ENCODE results near the gene LRP2. TPM values are rescaled to one million over a fixed set of nuclear protein-coding genes. Genes with fewer than 3 reads are reported as not detected.

LRP2 gene
- polyA plus RNA-seq, 3 donors: not detected

DNA sequence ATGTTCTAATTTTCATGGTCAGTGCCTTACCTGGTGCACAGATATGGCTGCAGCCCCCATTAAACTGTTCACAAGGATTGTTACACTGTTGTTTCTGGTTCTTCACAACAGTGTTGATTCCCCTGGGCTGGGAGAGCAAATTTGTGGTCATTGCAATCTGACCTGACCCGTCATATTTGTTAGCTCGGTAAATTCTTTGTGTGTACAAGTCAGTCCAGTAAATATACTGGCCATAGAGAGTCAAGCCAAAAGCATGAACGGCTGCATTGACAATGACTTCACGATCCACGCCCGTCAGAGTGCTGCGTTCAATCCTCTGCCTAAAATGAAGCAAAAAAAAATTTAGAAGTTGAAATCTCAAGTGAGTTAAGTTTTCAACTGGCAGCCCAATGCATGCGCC lies 158.4 kb downstream of the LRP2 start:
- Histone ChIP-seq H3K4me2 (replicated peaks; ENCODE audit: extremely low read depth, low read length, poor library complexity, severe bottlenecking) (no peak overlapping the region), H2AFZ (ENCODE audit: insufficient read depth, low read depth, low read length, poor library complexity, severe bottlenecking) (no peak overlapping the region), H3K4me3 (replicated peaks in 1 of 3; ENCODE audit: low read depth in 2 of 3, low read length in 3 of 3) (no peak overlapping the region), H3K27ac (ENCODE audit: low read depth in 1 of 2, low read length in 2 of 2) (no peak overlapping the region), H3K9me3 (replicated peaks in 1 of 2; ENCODE audit: control insufficient read depth in 1 of 2, insufficient read depth in 1 of 2, low read length in 2 of 2) (no peaks in the 10 kb centered on the region), H3K27me3 (ENCODE audit: control insufficient read depth in 2 of 2, insufficient read depth in 2 of 2, low read length in 2 of 2) (no peaks in the 10 kb centered on the region), H3K4me1 (ENCODE audit: control insufficient read depth in 1 of 2, insufficient read depth in 2 of 2, low read length in 2 of 2) (no peaks in the 10 kb centered on the region), H4K20me1 (ENCODE audit: insufficient read depth, low read length) (no peaks in the 10 kb centered on the region), H3K9ac (ENCODE audit: insufficient read depth, low read length, poor library complexity, severe bottlenecking) (no peak overlapping the region), H3K79me2 (ENCODE audit: insufficient read depth, low read length) (no peaks in the 10 kb centered on the region), H3K36me3 (replicated peaks in 1 of 2; ENCODE audit: control insufficient read depth in 1 of 2, insufficient read depth in 2 of 2, low read length in 2 of 2) (no peaks in the 10 kb centered on the region)
- intact Hi-C loops (cut with micrococcal nuclease): no loop called here
- H3K4me3 Mint-ChIP-seq: no peak overlapping the region
- no peaks in the 10 kb centered on the region for H3K4me1 Mint-ChIP-seq
- WGBS (ENCODE audit: insufficient coverage): 98% methylated on average over 8 of the region's 8 CpGs
- no peak overlapping the region for H3K27ac Mint-ChIP-seq
- no peaks in the 10 kb centered on the region for H3K36me3 Mint-ChIP-seq
- no peaks in the 10 kb centered on the region for H3K9me3 Mint-ChIP-seq
- H3K27me3 Mint-ChIP-seq (ENCODE audit: low read depth in 3 of 3): no peaks in the 10 kb centered on the region
- no peak for DNase-seq
- TF ChIP-seq, protein P1, sequence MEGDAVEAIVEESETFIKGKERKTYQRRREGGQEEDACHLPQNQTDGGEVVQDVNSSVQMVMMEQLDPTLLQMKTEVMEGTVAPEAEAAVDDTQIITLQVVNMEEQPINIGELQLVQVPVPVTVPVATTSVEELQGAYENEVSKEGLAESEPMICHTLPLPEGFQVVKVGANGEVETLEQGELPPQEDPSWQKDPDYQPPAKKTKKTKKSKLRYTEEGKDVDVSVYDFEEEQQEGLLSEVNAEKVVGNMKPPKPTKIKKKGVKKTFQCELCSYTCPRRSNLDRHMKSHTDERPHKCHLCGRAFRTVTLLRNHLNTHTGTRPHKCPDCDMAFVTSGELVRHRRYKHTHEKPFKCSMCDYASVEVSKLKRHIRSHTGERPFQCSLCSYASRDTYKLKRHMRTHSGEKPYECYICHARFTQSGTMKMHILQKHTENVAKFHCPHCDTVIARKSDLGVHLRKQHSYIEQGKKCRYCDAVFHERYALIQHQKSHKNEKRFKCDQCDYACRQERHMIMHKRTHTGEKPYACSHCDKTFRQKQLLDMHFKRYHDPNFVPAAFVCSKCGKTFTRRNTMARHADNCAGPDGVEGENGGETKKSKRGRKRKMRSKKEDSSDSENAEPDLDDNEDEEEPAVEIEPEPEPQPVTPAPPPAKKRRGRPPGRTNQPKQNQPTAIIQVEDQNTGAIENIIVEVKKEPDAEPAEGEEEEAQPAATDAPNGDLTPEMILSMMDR (IDR thresholded peaks at IDR 0.05): no peak

DNA sequence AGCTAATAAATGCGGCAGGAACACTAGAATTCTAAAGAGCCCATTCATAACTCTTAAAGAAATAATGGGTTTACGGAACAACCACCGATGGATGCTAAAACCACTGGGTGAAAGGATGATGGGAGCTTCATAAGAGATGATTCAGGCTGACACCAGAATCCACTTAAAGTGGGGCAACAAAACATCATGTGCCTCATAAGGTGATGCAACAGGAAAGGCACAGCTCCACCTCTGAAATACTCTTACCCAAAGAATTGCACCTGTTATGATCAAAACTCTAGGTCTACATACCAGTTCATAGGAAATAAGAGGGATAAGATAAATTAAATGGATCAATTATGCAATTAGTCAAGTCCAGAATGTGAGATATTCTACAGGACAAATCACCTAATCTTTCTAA lies 161.6 kb downstream of the LRP2 start:
- no peaks in the 10 kb centered on the region for H3K9me3 Mint-ChIP-seq
- H3K4me3 ChIP-seq (replicated peaks in 1 of 3; ENCODE audit: low read depth in 2 of 3, low read length in 3 of 3): no peak overlapping the region
- H3K4me1 Mint-ChIP-seq: no peaks in the 10 kb centered on the region
- no peaks in the 10 kb centered on the region for H3K27me3 ChIP-seq (ENCODE audit: control insufficient read depth in 2 of 2, insufficient read depth in 2 of 2, low read length in 2 of 2)
- no peak overlapping the region for H3K4me2 ChIP-seq (replicated peaks; ENCODE audit: extremely low read depth, low read length, poor library complexity, severe bottlenecking)
- H3K27ac Mint-ChIP-seq: no peak overlapping the region
- H4K20me1 ChIP-seq (ENCODE audit: insufficient read depth, low read length): no peaks in the 10 kb centered on the region
- DNase-seq: no peak
- H3K36me3 Mint-ChIP-seq: no peaks in the 10 kb centered on the region
- H3K4me3 Mint-ChIP-seq: no peak overlapping the region
- H3K36me3 ChIP-seq (replicated peaks in 1 of 2; ENCODE audit: control insufficient read depth in 1 of 2, insufficient read depth in 2 of 2, low read length in 2 of 2): no peaks in the 10 kb centered on the region
- no peaks in the 10 kb centered on the region for H3K27me3 Mint-ChIP-seq (ENCODE audit: low read depth in 3 of 3)
- no peak overlapping the region for H3K9ac ChIP-seq (ENCODE audit: insufficient read depth, low read length, poor library complexity, severe bottlenecking)
- no peaks in the 10 kb centered on the region for H3K4me1 ChIP-seq (ENCODE audit: control insufficient read depth in 1 of 2, insufficient read depth in 2 of 2, low read length in 2 of 2)
- intact Hi-C loops (cut with micrococcal nuclease): no loop called here
- TF ChIP-seq, protein P1 (IDR thresholded peaks at IDR 0.05): no peak
- H2AFZ ChIP-seq (ENCODE audit: insufficient read depth, low read depth, low read length, poor library complexity, severe bottlenecking): no peak overlapping the region
- no CpG with 5 or more reads among the region's 3 CpGs for whole genome bisulfite sequencing (ENCODE audit: insufficient coverage)
- H3K79me2 ChIP-seq (ENCODE audit: insufficient read depth, low read length): no peaks in the 10 kb centered on the region
- no peak overlapping the region for H3K27ac ChIP-seq (ENCODE audit: low read depth in 1 of 2, low read length in 2 of 2)
- no peaks in the 10 kb centered on the region for H3K9me3 ChIP-seq (replicated peaks in 1 of 2; ENCODE audit: control insufficient read depth in 1 of 2, insufficient read depth in 1 of 2, low read length in 2 of 2)
